ENCODE results near the gene EXOC4. TPM values are rescaled to one million over a fixed set of nuclear protein-coding genes. Genes with fewer than 3 reads are reported as not detected.

EXOC4 gene
- total and polyA plus RNA-seq, 2 of the 13 experiments (the other 11 are each of a cell fraction or from before 2014, with no cell fraction given), result 22.5 to 39.0 TPM

DNA sequence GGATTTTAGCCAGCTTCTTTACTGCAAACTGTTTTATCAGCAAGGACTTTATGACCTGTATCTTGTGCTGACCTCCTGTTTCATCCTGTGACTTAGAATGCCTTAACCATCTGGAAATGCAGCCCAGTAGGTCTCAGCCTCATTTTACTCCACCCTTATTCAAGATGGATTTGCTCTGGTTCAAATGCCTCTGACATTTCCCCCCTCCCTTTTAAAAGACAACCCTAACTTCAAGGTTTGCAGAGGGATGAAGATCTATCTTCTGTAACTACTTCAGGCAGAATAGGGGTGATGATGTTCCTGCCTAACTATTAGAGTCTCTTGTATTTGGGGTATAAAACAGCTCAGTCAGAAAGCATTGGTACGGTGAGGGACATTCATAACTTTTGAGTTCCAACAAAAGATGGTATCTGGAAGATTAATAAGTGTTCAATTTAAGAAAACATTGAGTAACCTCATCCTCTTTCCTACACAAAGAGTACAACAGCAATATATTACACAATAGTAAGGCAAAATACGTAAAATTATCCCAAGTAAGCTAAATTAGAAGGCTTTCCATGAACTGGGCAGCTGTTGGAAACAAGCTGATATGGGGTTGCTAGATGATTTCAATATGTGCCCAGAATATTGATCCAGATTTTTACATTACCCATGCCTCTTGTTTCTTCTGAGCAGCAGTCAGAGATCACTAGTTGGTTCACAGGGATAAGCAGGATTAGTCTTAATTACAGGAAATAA is 834.3 kb downstream of the EXOC4 start:
- ATAC-seq, result no peak
- Histone ChIP-seq H3K79me2 (ENCODE audit: insufficient read depth, low read length) (no peaks in the 10 kb centered on the region), H3K9me3 (ENCODE audit: low read length) (peaks cover 48% of the 10 kb centered on the region), H4K20me1 (ENCODE audit: insufficient read depth, low read length) (no peaks in the 10 kb centered on the region), H3K4me3 (replicated peaks in 1 of 3; ENCODE audit: insufficient read depth in 1 of 3, low read depth in 2 of 3, low read length in 3 of 3) (no peak overlapping the region), H2AFZ (ENCODE audit: low read length) (no peak overlapping the region), H3K27ac (ENCODE audit: extremely low read length, insufficient read depth, low read length) (no peak overlapping the region), H3K27me3 (ENCODE audit: control insufficient read depth in 1 of 2, insufficient read depth in 2 of 2, low read length in 2 of 2) (no peaks in the 10 kb centered on the region), H3K36me3 (replicated peaks in 1 of 2; ENCODE audit: control insufficient read depth in 1 of 2, insufficient read depth in 2 of 2, low read length in 2 of 2) (no peaks in the 10 kb centered on the region), H3K9ac (ENCODE audit: insufficient read depth, low read depth, low read length) (no peak overlapping the region), H3K4me1 (ENCODE audit: insufficient read depth, low read length) (no peaks in the 10 kb centered on the region), H3K4me2 (ENCODE audit: low read depth, low read length) (no peak overlapping the region)
- POLR2A ChIA-PET, result no interaction called here
- DNase-seq (ENCODE audit: low spot score), result no peak
- in situ Hi-C loops (cut with HindIII; ENCODE audit: extremely low pct_ligation_motif_present, low pct_unique_long_range_greater_than_20kb) (no loop called here), intact Hi-C loops (cut with micrococcal nuclease; ENCODE audit: unreplicated experiment) (no loop called here)
- CTCF ChIA-PET (ENCODE audit: low intra/inter-chr PET ratio, low total read pairs), result no interaction called here
- BruUV-seq (replicated peaks), result no TSS peak
- no peak for TF ChIP-seq ZNF569 (CRISPR knock-in tag; IDR thresholded peaks at IDR 0.05; ENCODE audit: borderline replicate concordance)
- TF ChIP-seq, protein P1, sequence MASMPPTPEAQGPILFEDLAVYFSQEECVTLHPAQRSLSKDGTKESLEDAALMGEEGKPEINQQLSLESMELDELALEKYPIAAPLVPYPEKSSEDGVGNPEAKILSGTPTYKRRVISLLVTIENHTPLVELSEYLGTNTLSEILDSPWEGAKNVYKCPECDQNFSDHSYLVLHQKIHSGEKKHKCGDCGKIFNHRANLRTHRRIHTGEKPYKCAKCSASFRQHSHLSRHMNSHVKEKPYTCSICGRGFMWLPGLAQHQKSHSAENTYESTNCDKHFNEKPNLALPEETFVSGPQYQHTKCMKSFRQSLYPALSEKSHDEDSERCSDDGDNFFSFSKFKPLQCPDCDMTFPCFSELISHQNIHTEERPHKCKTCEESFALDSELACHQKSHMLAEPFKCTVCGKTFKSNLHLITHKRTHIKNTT (CRISPR knock-in tag; IDR thresholded peaks at IDR 0.05), result no peak
- peak; percentile 15; the same call in 1 of the 2 replicates for TF ChIP-seq CEBPB (IDR thresholded peaks at IDR 0.05; ENCODE audit: borderline replicate concordance, low read depth, low read length)
- TF ChIP-seq, protein P2, sequence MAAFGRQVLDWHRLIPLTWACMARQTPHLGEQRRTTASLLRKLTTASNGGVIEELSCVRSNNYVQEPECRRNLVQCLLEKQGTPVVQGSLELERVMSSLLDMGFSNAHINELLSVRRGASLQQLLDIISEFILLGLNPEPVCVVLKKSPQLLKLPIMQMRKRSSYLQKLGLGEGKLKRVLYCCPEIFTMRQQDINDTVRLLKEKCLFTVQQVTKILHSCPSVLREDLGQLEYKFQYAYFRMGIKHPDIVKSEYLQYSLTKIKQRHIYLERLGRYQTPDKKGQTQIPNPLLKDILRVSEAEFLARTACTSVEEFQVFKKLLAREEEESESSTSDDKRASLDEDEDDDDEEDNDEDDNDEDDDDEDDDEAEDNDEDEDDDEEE (CRISPR knock-in tag; IDR thresholded peaks at IDR 0.05), result no peak
- WGBS (ENCODE audit: low lambda C conversion rate), result 0% methylated on average over 2 of the region's 2 CpGs
- FAIRE-seq, result no peak

DNA sequence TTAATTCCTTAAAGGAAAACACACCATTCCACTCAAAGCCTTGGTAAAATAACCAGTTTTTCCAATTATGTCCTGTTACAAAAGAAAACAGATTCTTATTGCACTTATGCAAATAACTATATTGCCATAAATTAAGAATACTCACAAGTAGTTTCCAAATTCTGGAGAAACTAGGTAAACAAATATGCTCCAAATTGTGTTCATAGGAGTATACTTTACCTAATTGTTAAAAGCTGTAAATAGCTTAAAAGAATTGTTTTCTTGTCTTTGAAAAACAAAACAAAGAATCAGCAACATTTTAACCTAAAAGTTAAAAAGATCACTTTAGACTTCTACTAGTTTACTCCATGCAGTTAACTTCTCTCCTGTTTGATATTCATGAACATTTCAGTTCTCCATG is 835.3 kb downstream of the EXOC4 start:
- Histone ChIP-seq H3K27me3 (ENCODE audit: control insufficient read depth in 1 of 2, insufficient read depth in 2 of 2, low read length in 2 of 2) (no peaks in the 10 kb centered on the region), H3K79me2 (ENCODE audit: insufficient read depth, low read length) (no peaks in the 10 kb centered on the region), H3K36me3 (replicated peaks in 1 of 2; ENCODE audit: control insufficient read depth in 1 of 2, insufficient read depth in 2 of 2, low read length in 2 of 2) (no peaks in the 10 kb centered on the region), H2AFZ (ENCODE audit: low read length) (no peak overlapping the region), H3K4me2 (ENCODE audit: low read depth, low read length) (no peak overlapping the region), H3K9me3 (ENCODE audit: low read length) (peaks cover 58% of the 10 kb centered on the region), H4K20me1 (ENCODE audit: insufficient read depth, low read length) (no peaks in the 10 kb centered on the region), H3K4me1 (ENCODE audit: insufficient read depth, low read length) (no peaks in the 10 kb centered on the region), H3K4me3 (replicated peaks in 1 of 3; ENCODE audit: insufficient read depth in 1 of 3, low read depth in 2 of 3, low read length in 3 of 3) (no peak overlapping the region), H3K27ac (ENCODE audit: extremely low read length, insufficient read depth, low read length) (no peak overlapping the region), H3K9ac (ENCODE audit: insufficient read depth, low read depth, low read length) (no peak overlapping the region)
- no peak for ATAC-seq
- no TSS peak for BruUV-seq (replicated peaks)
- CTCF ChIA-PET (ENCODE audit: low intra/inter-chr PET ratio, low total read pairs), result no interaction called here
- intact Hi-C loops (cut with micrococcal nuclease; ENCODE audit: unreplicated experiment), result no loop called here
- DNase-seq (ENCODE audit: low spot score), result no peak
- POLR2A ChIA-PET, result no interaction called here
- FAIRE-seq, result no peak
- in situ Hi-C loops (cut with HindIII; ENCODE audit: extremely low pct_ligation_motif_present, low pct_unique_long_range_greater_than_20kb), result no loop called here
- TF ChIP-seq ZNF564 (CRISPR knock-in tag; IDR thresholded peaks at IDR 0.05) (no peak), ZNF672 (CRISPR knock-in tag; IDR thresholded peaks at IDR 0.05) (no peak)
- TF ChIP-seq, protein P3, sequence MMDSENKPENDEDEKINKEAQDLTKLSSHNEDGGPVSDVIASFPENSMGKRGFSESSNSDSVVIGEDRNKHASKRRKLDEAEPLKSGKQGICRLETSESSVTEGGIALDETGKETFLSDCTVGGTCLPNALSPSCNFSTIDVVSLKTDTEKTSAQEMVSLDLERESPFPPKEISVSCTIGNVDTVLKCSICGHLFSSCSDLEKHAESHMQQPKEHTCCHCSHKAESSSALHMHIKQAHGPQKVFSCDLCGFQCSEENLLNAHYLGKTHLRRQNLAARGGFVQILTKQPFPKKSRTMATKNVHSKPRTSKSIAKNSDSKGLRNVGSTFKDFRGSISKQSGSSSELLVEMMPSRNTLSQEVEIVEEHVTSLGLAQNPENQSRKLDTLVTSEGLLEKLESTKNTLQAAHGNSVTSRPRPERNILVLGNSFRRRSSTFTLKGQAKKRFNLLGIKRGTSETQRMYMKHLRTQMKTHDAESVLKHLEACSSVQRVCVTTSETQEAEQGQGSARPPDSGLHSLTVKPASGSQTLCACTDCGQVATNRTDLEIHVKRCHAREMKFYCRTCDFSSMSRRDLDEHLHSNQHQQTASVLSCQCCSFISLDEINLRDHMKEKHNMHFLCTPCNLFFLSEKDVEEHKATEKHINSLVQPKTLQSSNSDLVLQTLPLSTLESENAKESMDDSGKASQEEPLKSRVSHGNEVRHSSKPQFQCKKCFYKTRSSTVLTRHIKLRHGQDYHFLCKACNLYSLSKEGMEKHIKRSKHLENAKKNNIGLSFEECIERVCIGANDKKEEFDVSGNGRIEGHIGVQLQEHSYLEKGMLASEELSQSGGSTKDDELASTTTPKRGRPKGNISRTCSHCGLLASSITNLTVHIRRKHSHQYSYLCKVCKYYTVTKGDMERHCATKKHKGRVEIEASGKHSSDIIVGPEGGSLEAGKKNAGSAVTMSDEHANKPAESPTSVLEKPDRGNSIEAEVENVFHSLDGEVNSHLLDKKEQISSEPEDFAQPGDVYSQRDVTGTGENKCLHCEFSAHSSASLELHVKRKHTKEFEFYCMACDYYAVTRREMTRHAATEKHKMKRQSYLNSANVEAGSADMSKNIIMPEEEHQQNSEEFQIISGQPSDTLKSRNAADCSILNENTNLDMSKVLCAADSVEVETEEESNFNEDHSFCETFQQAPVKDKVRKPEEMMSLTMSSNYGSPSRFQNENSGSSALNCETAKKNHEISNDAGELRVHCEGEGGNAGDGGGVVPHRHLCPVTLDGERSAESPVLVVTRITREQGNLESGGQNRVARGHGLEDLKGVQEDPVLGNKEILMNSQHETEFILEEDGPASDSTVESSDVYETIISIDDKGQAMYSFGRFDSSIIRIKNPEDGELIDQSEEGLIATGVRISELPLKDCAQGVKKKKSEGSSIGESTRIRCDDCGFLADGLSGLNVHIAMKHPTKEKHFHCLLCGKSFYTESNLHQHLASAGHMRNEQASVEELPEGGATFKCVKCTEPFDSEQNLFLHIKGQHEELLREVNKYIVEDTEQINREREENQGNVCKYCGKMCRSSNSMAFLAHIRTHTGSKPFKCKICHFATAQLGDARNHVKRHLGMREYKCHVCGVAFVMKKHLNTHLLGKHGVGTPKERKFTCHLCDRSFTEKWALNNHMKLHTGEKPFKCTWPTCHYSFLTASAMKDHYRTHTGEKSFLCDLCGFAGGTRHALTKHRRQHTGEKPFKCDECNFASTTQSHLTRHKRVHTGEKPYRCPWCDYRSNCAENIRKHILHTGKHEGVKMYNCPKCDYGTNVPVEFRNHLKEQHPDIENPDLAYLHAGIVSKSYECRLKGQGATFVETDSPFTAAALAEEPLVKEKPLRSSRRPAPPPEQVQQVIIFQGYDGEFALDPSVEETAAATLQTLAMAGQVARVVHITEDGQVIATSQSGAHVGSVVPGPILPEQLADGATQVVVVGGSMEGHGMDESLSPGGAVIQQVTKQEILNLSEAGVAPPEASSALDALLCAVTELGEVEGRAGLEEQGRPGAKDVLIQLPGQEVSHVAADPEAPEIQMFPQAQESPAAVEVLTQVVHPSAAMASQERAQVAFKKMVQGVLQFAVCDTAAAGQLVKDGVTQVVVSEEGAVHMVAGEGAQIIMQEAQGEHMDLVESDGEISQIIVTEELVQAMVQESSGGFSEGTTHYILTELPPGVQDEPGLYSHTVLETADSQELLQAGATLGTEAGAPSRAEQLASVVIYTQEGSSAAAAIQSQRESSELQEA (CRISPR knock-in tag; IDR thresholded peaks at IDR 0.05; ENCODE audit: not compliant biosample characterization), result no peak

Measured in HepG2 (cell line).